HCT116 (cell line): ENCODE data around the gene UNC5C. TPM values are rescaled to one million over a fixed set of nuclear protein-coding genes. Genes with fewer than 3 reads are reported as not detected.

Experiments
- ATAC-seq: fragments of 200-7000 bp; cut with Tn5 transposase; 2 replicates; pipeline ENCODE4 v1.9.1; 2020; ENCODE audit warnings: mild to moderate bottlenecking, moderate library complexity
- BruUV-seq: library from RNA; stranded (reverse); fragments of 400-500 nt; replicated peaks from 2 replicates; lab custom pipeline; 2021; lab: Mats Ljungman, UMichigan
- CTCF ChIA-PET: fragments of 300-600 bp; sonication (Branson Sonifier 250); formaldehyde crosslinking; loops from one replicate; lab custom pipeline; 2021; ENCODE audit warnings: antibody characterized with exemption; lab: Charles Lee
- POLR2A ChIA-PET: fragments of 300-600, 350-600 bp; sonication (Branson Sonifier 250); formaldehyde crosslinking; loops from one replicate; lab custom pipeline; 2021; ENCODE audit warnings: antibody characterized with exemption; lab: Charles Lee
- RAD21 ChIA-PET, 2 experiments: fragments of 300-600 bp; sonication (Branson Sonifier 250); formaldehyde crosslinking; loops; one replicate each; lab custom pipeline; 2023; ENCODE audit warnings: low total read pairs in 2 of 2; ENCODE audit not compliant: uncharacterized antibody in 2 of 2, unreplicated experiment in 2 of 2, low non-redundant PET in 1 of 2; lab: Charles Lee
- DNase-seq: peaks from one replicate; pipeline ENCODE4 v3.0.0-alpha.2; 2010; ENCODE audit warnings: low read depth, low spot score
- H2AFZ ChIP-seq: fragments of 200-600 bp; shearing (Covaris generic), sonication (generic); 2 replicates; pipeline ENCODE4 v1.6.1; 2017; ENCODE audit warnings: low read depth, mixed run types, mixed read lengths, antibody characterized with exemption, low read length; ENCODE audit not compliant: poor library complexity, severe bottlenecking
- H3K27ac ChIP-seq: 2 replicates; pipeline ENCODE4 v1.5.1; 2012; ENCODE audit warnings: low read depth, low read length
- H3K27me3 ChIP-seq: fragments of 200-600 bp; sonication (generic); 2 replicates; pipeline ENCODE4 v1.6.1; 2016; ENCODE audit warnings: mixed run types, low read length, mixed read lengths; ENCODE audit not compliant: insufficient read depth
- H3K36me3 ChIP-seq, 2 experiments: fragments of 200-500 bp in 1 of 2; fragments of 200-600 bp in 1 of 2; sonication (Bioruptor generic) in 1 of 2; sonication (generic) in 1 of 2; 2 replicates each; pipeline versions ENCODE4 v1.5.1 to v1.6.1; 2014 to 2016; ENCODE audit warnings: low read length in 2 of 2, inconsistent platforms in 1 of 2, mixed read lengths in 1 of 2, mixed run types in 1 of 2; ENCODE audit not compliant: insufficient read depth in 2 of 2, control insufficient read depth in 1 of 2
- H3K4me1 ChIP-seq, 2 experiments: fragments of 200-600 bp in 1 of 2; sonication (generic) in 1 of 2; 2 replicates each; pipeline versions ENCODE4 v1.5.1 to v1.6.1; 2012 to 2017; ENCODE audit warnings: low read length in 2 of 2, inconsistent platforms in 1 of 2, mild to moderate bottlenecking in 1 of 2, mixed read lengths in 1 of 2, mixed run types in 1 of 2, moderate library complexity in 1 of 2; ENCODE audit not compliant: insufficient read depth in 2 of 2, control insufficient read depth in 1 of 2
- H3K4me2 ChIP-seq: fragments of 200-600 bp; sonication (generic); 2 replicates; pipeline ENCODE4 v1.6.1; 2017; ENCODE audit warnings: mixed run types, low read length, mixed read lengths
- H3K4me3 ChIP-seq, 2 experiments: fragments of 200-600 bp in 1 of 2; sonication (generic) in 1 of 2; replicated peaks in 1 of 2; 2 replicates each; pipeline ENCODE4 v1.5.1; 2011 to 2016; ENCODE audit warnings: low read length in 2 of 2, control low read depth in 1 of 2, low read depth in 1 of 2, mild to moderate bottlenecking in 1 of 2, mixed read lengths in 1 of 2, mixed run types in 1 of 2
- H3K79me2 ChIP-seq: fragments of 200-600 bp; sonication (generic); 2 replicates; pipeline ENCODE4 v1.6.1; 2017; ENCODE audit warnings: mild to moderate bottlenecking, mixed run types, low read length, moderate library complexity, mixed read lengths; ENCODE audit not compliant: insufficient read depth
- H3K9ac ChIP-seq: fragments of 200-600 bp; sonication (generic); 2 replicates; pipeline ENCODE4 v1.6.1; 2016; ENCODE audit warnings: low read length, mixed read lengths
- H3K9me2 ChIP-seq: fragments of 200-600 bp; sonication (generic), shearing (Covaris generic); 2 replicates; pipeline ENCODE4 v1.6.1; 2017; ENCODE audit warnings: mixed run types, mild to moderate bottlenecking, moderate library complexity; ENCODE audit not compliant: insufficient read depth
- H3K9me3 ChIP-seq, 2 experiments: fragments of 200-500 bp in 1 of 2; fragments of 200-600 bp in 1 of 2; sonication (Bioruptor generic) in 1 of 2; sonication (generic) in 1 of 2; 2 replicates each; pipeline ENCODE4 v1.6.1; 2014 to 2017; ENCODE audit warnings: low read length in 2 of 2, mixed read lengths in 2 of 2, inconsistent platforms in 1 of 2, low read depth in 1 of 2, mild to moderate bottlenecking in 1 of 2, mixed run types in 1 of 2, moderate library complexity in 1 of 2; ENCODE audit not compliant: control insufficient read depth in 1 of 2, insufficient read depth in 1 of 2
- H4K20me1 ChIP-seq: fragments of 200-600 bp; sonication (generic), shearing (Covaris generic); 2 replicates; pipeline ENCODE4 v1.6.1; 2017; ENCODE audit warnings: mixed run types, mild to moderate bottlenecking, moderate library complexity; ENCODE audit not compliant: insufficient read depth
- CBX3 ChIP-seq: IDR thresholded peaks from 2 replicates; pipeline ENCODE4 v1.6.1; 2012; ENCODE audit warnings: low read depth
- CEBPB ChIP-seq: IDR thresholded peaks from 2 replicates; pipeline ENCODE4 v1.6.1; 2012; ENCODE audit warnings: low read depth
- EGR1 ChIP-seq: IDR thresholded peaks from 2 replicates; pipeline ENCODE4 v1.6.1; 2012; ENCODE audit warnings: low read depth
- EZH2phosphoT487 ChIP-seq: fragments of 200-600 bp; IDR thresholded peaks from 2 replicates; pipeline ENCODE4 v1.6.1; 2018; ENCODE audit warnings: antibody characterized with exemption, borderline replicate concordance
- FOSL1 ChIP-seq: IDR thresholded peaks from 2 replicates; pipeline ENCODE4 v1.6.1; 2012; ENCODE audit warnings: low read depth
- JUND ChIP-seq: IDR thresholded peaks from 2 replicates; pipeline ENCODE4 v1.6.1; 2012
- POLR2AphosphoS5 ChIP-seq: IDR thresholded peaks from 2 replicates; pipeline ENCODE4 v1.6.1; 2011; ENCODE audit warnings: mild to moderate bottlenecking, low read depth, low read length, moderate library complexity
- SIN3A ChIP-seq: IDR thresholded peaks from 2 replicates; pipeline ENCODE4 v1.6.1; 2012; ENCODE audit warnings: low read depth
- SRF ChIP-seq: IDR thresholded peaks from 2 replicates; pipeline ENCODE4 v1.6.1; 2012; ENCODE audit warnings: low read depth
- ZFX ChIP-seq: fragments of 450-650 bp; IDR thresholded peaks from 2 replicates; pipeline ENCODE4 v1.6.1; 2017
- ZNF274 ChIP-seq: fragments of 200-500 bp; sonication (Bioruptor generic); IDR thresholded peaks from 2 replicates; pipeline ENCODE4 v1.6.1; 2014; ENCODE audit warnings: mild to moderate bottlenecking, low read depth, low read length, inconsistent platforms
- intact Hi-C: fragments of 100-400 bp; cut with micrococcal nuclease; formaldehyde crosslinking; loops from 2 replicates; pipeline ENCODE4 v1.10.0; 2022
- total RNA-seq: library from RNA; stranded (reverse); gene quantifications from one replicate; pipeline ENCODE4 v1.2.1, GENCODE V29; 2021; ENCODE audit not compliant: unreplicated experiment
- TF ChIP-seq, protein P1 (sequence below), 3 experiments: fragments of 200-600 bp in 1 of 3; sonication (generic) in 1 of 3; IDR thresholded peaks in 2 of 3; conservative IDR thresholded peaks in 1 of 3; 2 replicates each; pipeline ENCODE4 v1.5.1; 2012 to 2017; ENCODE audit warnings: low read depth in 2 of 3, low read length in 2 of 3, antibody characterized with exemption in 1 of 3, borderline replicate concordance in 1 of 3, control low read depth in 1 of 3, mild to moderate bottlenecking in 1 of 3, mixed read lengths in 1 of 3, mixed run types in 1 of 3, moderate library complexity in 1 of 3; ENCODE audit not compliant: insufficient read depth in 1 of 3
- TF ChIP-seq, protein P2 (sequence below): IDR thresholded peaks from 2 replicates; pipeline ENCODE4 v1.6.1; 2012
- TF ChIP-seq, protein P3 (sequence below): IDR thresholded peaks from 2 replicates; pipeline ENCODE4 v1.6.1; 2012; ENCODE audit warnings: low read depth

UNC5C gene
- total RNA-seq, 1 experiment from 2014 or later = not detected

DNA sequence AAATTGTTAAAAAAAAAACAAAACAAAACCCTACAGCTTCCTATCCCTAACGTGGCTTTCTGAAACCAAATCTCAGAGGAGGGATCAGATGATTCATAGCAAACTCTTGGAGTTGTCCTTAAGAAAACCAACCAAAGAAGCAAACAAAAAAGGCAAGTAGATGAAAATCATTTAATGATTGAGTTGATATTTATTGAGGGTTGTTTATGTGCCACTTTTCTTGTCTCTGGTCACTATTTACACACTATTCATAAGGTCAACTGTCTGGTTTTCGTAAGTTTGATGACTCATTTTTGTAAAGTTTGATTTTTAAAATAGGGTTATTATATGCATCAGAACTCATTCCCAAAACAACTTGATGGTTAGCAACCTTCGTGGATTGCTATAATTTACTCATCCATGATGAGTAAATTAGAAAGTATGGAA, 133.4 kb downstream of the UNC5C start (continued):
- TF ChIP-seq, protein P1, sequence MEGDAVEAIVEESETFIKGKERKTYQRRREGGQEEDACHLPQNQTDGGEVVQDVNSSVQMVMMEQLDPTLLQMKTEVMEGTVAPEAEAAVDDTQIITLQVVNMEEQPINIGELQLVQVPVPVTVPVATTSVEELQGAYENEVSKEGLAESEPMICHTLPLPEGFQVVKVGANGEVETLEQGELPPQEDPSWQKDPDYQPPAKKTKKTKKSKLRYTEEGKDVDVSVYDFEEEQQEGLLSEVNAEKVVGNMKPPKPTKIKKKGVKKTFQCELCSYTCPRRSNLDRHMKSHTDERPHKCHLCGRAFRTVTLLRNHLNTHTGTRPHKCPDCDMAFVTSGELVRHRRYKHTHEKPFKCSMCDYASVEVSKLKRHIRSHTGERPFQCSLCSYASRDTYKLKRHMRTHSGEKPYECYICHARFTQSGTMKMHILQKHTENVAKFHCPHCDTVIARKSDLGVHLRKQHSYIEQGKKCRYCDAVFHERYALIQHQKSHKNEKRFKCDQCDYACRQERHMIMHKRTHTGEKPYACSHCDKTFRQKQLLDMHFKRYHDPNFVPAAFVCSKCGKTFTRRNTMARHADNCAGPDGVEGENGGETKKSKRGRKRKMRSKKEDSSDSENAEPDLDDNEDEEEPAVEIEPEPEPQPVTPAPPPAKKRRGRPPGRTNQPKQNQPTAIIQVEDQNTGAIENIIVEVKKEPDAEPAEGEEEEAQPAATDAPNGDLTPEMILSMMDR (IDR thresholded peaks at IDR 0.05 in 2 of 3, conservative IDR thresholded peaks at IDR 0.05 in 1 of 3; ENCODE audit: borderline replicate concordance in 1 of 3, insufficient read depth in 1 of 3, low read depth in 2 of 3, low read length in 2 of 3) = no peak
- TF ChIP-seq, all 23 proteins: peak for 0

DNA sequence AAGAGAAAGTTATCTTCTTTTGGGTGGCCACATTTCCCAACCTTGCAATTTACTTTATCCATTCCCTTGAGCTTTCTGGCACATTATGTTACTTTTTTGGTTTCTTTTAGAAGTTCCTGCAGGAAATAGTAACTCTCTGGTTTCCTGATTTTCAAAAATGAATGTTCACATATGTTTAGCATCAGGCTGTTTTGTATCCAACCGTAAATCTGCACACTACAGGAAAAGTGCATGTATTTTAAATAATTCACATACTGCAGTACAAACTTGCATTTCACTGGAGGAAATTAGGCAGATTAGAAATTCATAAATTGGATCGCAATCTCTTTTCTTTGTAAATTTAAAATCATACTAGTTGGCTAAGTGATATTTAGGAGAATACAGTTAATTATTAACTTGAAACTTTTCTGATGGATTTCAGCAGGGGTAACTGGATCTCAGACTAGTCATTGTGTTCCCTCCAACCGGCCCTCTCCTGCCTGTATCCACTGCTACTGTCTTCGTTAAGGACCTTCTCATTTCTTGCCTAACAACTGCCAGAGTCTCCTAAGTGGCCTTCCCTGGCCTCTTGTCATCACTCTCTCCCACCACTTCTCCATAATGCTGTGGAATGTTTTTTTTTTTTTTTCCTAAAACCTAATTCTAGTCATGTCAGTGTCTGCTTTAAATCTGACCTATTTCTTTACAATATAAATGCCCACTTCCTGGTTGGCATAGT, 137.2 kb downstream of the UNC5C start:
- no peak for ATAC-seq
- POLR2A ChIA-PET = no interaction called here

More for the DNA sequence above, 137.2 kb downstream of the UNC5C start:
- no peak for DNase-seq
- H3K79me2 ChIP-seq = no peaks in the 10 kb centered on the region
- H3K36me3 ChIP-seq = no peaks in the 10 kb centered on the region
- H3K27ac ChIP-seq = no peak overlapping the region
- no peaks in the 10 kb centered on the region for H3K9me2 ChIP-seq
- H3K4me2 ChIP-seq = no peak overlapping the region
- RAD21 ChIA-PET = no interaction called here
- no peak overlapping the region for H2AFZ ChIP-seq
- H3K4me3 ChIP-seq = no peak overlapping the region
- no peaks in the 10 kb centered on the region for H3K9me3 ChIP-seq
- intact Hi-C loops = no loop called here
- no peak overlapping the region for H3K9ac ChIP-seq
- no peaks in the 10 kb centered on the region for H4K20me1 ChIP-seq
- TF ChIP-seq CBX3 = no peak
- TF ChIP-seq SIN3A = no peak
- TF ChIP-seq, protein P1 (IDR thresholded peaks at IDR 0.05 in 2 of 3, conservative IDR thresholded peaks at IDR 0.05 in 1 of 3; ENCODE audit: borderline replicate concordance in 1 of 3, insufficient read depth in 1 of 3, low read depth in 2 of 3, low read length in 2 of 3) = no peak
- TF ChIP-seq, protein P2, sequence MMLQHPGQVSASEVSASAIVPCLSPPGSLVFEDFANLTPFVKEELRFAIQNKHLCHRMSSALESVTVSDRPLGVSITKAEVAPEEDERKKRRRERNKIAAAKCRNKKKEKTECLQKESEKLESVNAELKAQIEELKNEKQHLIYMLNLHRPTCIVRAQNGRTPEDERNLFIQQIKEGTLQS = no peak
- TF ChIP-seq ZNF274 = no peak
- TF ChIP-seq EGR1 = no peak
- TF ChIP-seq, protein P3, sequence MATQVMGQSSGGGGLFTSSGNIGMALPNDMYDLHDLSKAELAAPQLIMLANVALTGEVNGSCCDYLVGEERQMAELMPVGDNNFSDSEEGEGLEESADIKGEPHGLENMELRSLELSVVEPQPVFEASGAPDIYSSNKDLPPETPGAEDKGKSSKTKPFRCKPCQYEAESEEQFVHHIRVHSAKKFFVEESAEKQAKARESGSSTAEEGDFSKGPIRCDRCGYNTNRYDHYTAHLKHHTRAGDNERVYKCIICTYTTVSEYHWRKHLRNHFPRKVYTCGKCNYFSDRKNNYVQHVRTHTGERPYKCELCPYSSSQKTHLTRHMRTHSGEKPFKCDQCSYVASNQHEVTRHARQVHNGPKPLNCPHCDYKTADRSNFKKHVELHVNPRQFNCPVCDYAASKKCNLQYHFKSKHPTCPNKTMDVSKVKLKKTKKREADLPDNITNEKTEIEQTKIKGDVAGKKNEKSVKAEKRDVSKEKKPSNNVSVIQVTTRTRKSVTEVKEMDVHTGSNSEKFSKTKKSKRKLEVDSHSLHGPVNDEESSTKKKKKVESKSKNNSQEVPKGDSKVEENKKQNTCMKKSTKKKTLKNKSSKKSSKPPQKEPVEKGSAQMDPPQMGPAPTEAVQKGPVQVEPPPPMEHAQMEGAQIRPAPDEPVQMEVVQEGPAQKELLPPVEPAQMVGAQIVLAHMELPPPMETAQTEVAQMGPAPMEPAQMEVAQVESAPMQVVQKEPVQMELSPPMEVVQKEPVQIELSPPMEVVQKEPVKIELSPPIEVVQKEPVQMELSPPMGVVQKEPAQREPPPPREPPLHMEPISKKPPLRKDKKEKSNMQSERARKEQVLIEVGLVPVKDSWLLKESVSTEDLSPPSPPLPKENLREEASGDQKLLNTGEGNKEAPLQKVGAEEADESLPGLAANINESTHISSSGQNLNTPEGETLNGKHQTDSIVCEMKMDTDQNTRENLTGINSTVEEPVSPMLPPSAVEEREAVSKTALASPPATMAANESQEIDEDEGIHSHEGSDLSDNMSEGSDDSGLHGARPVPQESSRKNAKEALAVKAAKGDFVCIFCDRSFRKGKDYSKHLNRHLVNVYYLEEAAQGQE = no peak
- TF ChIP-seq ZFX = no peak
- no peak for TF ChIP-seq CEBPB
- TF ChIP-seq POLR2AphosphoS5 = no peak
- no peak for TF ChIP-seq JUND
- no peak for TF ChIP-seq EZH2phosphoT487
- no peak for TF ChIP-seq SRF
- TF ChIP-seq FOSL1 = no peak
- no peaks in the 10 kb centered on the region for H3K27me3 ChIP-seq
- CTCF ChIA-PET = no interaction called here
- peaks cover 3 to 12% of the 10 kb centered on the region in 2 experiments; a peak in 2 of 4 replicates for H3K4me1 ChIP-seq
- no TSS peak for BruUV-seq
